ENCODE data around the gene MRPL36.

- TF ChIP-seq, protein P1, sequence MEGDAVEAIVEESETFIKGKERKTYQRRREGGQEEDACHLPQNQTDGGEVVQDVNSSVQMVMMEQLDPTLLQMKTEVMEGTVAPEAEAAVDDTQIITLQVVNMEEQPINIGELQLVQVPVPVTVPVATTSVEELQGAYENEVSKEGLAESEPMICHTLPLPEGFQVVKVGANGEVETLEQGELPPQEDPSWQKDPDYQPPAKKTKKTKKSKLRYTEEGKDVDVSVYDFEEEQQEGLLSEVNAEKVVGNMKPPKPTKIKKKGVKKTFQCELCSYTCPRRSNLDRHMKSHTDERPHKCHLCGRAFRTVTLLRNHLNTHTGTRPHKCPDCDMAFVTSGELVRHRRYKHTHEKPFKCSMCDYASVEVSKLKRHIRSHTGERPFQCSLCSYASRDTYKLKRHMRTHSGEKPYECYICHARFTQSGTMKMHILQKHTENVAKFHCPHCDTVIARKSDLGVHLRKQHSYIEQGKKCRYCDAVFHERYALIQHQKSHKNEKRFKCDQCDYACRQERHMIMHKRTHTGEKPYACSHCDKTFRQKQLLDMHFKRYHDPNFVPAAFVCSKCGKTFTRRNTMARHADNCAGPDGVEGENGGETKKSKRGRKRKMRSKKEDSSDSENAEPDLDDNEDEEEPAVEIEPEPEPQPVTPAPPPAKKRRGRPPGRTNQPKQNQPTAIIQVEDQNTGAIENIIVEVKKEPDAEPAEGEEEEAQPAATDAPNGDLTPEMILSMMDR (IDR thresholded peaks at IDR 0.05) = no peak
- no peak for TF ChIP-seq POLR2A (IDR thresholded peaks at IDR 0.05)
These were observed 19.8 kb upstream of the MRPL36 start for GRCh38 chr5:1819458-1819857.
